Activated T-cell treated with anti-CD3 and anti-CD28 coated beads, Interleukin-2, amount 50 U/mL, for 72 hours (primary cell): ENCODE measurements around the gene MIA3. TPM values are rescaled to one million over a fixed set of nuclear protein-coding genes. Genes with fewer than 3 reads are reported as not detected.
"Not testable (repeated sequence)": the region's sequence is repeated elsewhere in the genome, so short reads cannot be mapped to it uniquely, and the experiment has no call there.

Experiments
- ATAC-seq, 2 donors: fragments of 150-1000 bp; cut with Tn5 transposase; replicated peaks in 1 of 2; 2 replicates each; pipeline ENCODE4 v1.10.0; 2021; ENCODE audit warnings: moderate library complexity in 2 of 2, mild to moderate bottlenecking in 1 of 2
- DNase-seq, 2 donors: peaks; one replicate each; pipeline ENCODE4 v3.0.0; 2021 to 2022; ENCODE audit warnings: mixed read lengths in 1 of 2
- H3K27ac Mint-ChIP-seq: one replicate; pipeline ENCODE4 v1.8.0; 2022; ENCODE audit warnings: mild to moderate bottlenecking, moderate library complexity, mixed read lengths
- H3K27me3 Mint-ChIP-seq: one replicate; pipeline ENCODE4 v1.8.0; 2022; ENCODE audit warnings: low read depth, mixed read lengths
- H3K36me3 Mint-ChIP-seq, 2 donors: one replicate each; pipeline ENCODE4 v1.8.0; 2022; ENCODE audit warnings: mixed read lengths in 2 of 2, mild to moderate bottlenecking in 1 of 2; ENCODE audit not compliant: insufficient read depth in 2 of 2
- H3K4me1 Mint-ChIP-seq: one replicate; pipeline ENCODE4 v1.8.0; 2022; ENCODE audit warnings: low read depth, mixed read lengths
- H3K4me3 Mint-ChIP-seq, 2 donors: one replicate each; pipeline ENCODE4 v1.8.0; 2022; ENCODE audit warnings: mild to moderate bottlenecking in 2 of 2, mixed read lengths in 2 of 2, moderate library complexity in 2 of 2
- H3K9me3 Mint-ChIP-seq, 2 donors: one replicate each; pipeline ENCODE4 v1.8.0; 2022; ENCODE audit warnings: mixed read lengths in 2 of 2
- total RNA-seq, 2 donors: library from RNA; stranded (reverse); gene quantifications; one replicate each; pipeline ENCODE4 v1.2.3, GENCODE V29; 2022

MIA3 gene
- total RNA-seq, 2 donors from 2014 or later = 52.2 to 61.5 TPM

GRCh38 chr1:222601257-222601656 lies 16.6 kb upstream of the MIA3 start:
- Mint-ChIP-seq H3K36me3 (no peaks in the 10 kb centered on the region), H3K27me3 (no peaks in the 10 kb centered on the region), H3K4me3 (no peak overlapping the region), H3K9me3 (no peaks in the 10 kb centered on the region), H3K27ac (no peak overlapping the region), H3K4me1 (no peaks in the 10 kb centered on the region)
- DNase-seq (no peak), ATAC-seq (no peak)

GRCh38 chr1:222606757-222607156 lies 11.1 kb upstream of the MIA3 start:
- H3K27me3 Mint-ChIP-seq = peaks cover 3% of the 10 kb centered on the region
- peaks cover 0 to 5% of the 10 kb centered on the region in 2 donors for H3K9me3 Mint-ChIP-seq
- no peak overlapping the region for H3K27ac Mint-ChIP-seq
- H3K4me3 Mint-ChIP-seq = no peak overlapping the region
- no peaks in the 10 kb centered on the region for H3K36me3 Mint-ChIP-seq
- DNase-seq (no peak), ATAC-seq (no peak)
- no peaks in the 10 kb centered on the region for H3K4me1 Mint-ChIP-seq

- not testable (repeated sequence) for H3K36me3 Mint-ChIP-seq, H3K9me3 Mint-ChIP-seq, ATAC-seq, H3K27ac Mint-ChIP-seq, DNase-seq, H3K4me3 Mint-ChIP-seq, H3K4me1 Mint-ChIP-seq
- peaks cover 23% of the 10 kb centered on the region for H3K27me3 Mint-ChIP-seq
Observed at GRCh38 chr1:222609111-222609510, 8.8 kb upstream of the MIA3 start.

GRCh38 chr1:222610728-222611127 lies 7.2 kb upstream of the MIA3 start:
- H3K4me3 Mint-ChIP-seq = no peak overlapping the region

GRCh38 chr1:222613627-222614026 lies 4.3 kb upstream of the MIA3 start:
- Mint-ChIP-seq H3K4me3 (no peak overlapping the region), H3K27ac (no peak overlapping the region), H3K36me3 (no peaks in the 10 kb centered on the region), H3K4me1 (no peaks in the 10 kb centered on the region), H3K27me3 (peaks cover 32% of the 10 kb centered on the region), H3K9me3 (peaks cover 0 to 5% of the 10 kb centered on the region in 2 donors)
- no peak for DNase-seq
- no peak for ATAC-seq

More at GRCh38 chr1:222610728-222611127, 7.2 kb upstream of the MIA3 start:
- Mint-ChIP-seq H3K36me3 (no peaks in the 10 kb centered on the region), H3K9me3 (peaks cover 0 to 5% of the 10 kb centered on the region in 2 donors), H3K27me3 (peaks cover 32% of the 10 kb centered on the region), H3K27ac (no peak overlapping the region), H3K4me1 (no peaks in the 10 kb centered on the region)
- DNase-seq (no peak), ATAC-seq (no peak)

GRCh38 chr1:222616525-222616924 lies 1.4 kb upstream of the MIA3 start:
- DNase-seq = no peak
- no peak for ATAC-seq
- peaks cover 28% of the 10 kb centered on the region for H3K4me1 Mint-ChIP-seq
- H3K36me3 Mint-ChIP-seq = no peaks in the 10 kb centered on the region
- peaks cover 31% of the 10 kb centered on the region for H3K27me3 Mint-ChIP-seq
- no peak overlapping the region for H3K27ac Mint-ChIP-seq
- no peaks in the 10 kb centered on the region for H3K9me3 Mint-ChIP-seq
- H3K4me3 Mint-ChIP-seq = peak overlapping the region in 1 of 2 donors; percentile 85

- peaks cover 28% of the 10 kb centered on the region for H3K4me1 Mint-ChIP-seq
- ATAC-seq (peak; percentile 92 to 94), DNase-seq (peak; percentile 88 to 93)
- H3K36me3 Mint-ChIP-seq = peaks cover 0 to 3% of the 10 kb centered on the region in 2 donors
- H3K9me3 Mint-ChIP-seq = no peaks in the 10 kb centered on the region
- H3K4me3 Mint-ChIP-seq = peak overlapping the region; percentile 85 to 88
- peaks cover 22% of the 10 kb centered on the region for H3K27me3 Mint-ChIP-seq
- peak overlapping the region; percentile 93 for H3K27ac Mint-ChIP-seq
Observed at GRCh38 chr1:222617367-222617951, 438 bp upstream of the MIA3 start.

GRCh38 chr1:222618880-222619596 lies 1.1 kb downstream of the MIA3 start:
- Mint-ChIP-seq H3K27ac (peak overlapping the region; percentile 91), H3K9me3 (no peaks in the 10 kb centered on the region), H3K4me3 (peak overlapping the region; percentile 87 to 90), H3K4me1 (peaks cover 28% of the 10 kb centered on the region), H3K27me3 (peaks cover 8% of the 10 kb centered on the region), H3K36me3 (peaks cover 2 to 3% of the 10 kb centered on the region in 2 donors)
- DNase-seq (peak; percentile 9 to 24), ATAC-seq (no peak)

- Mint-ChIP-seq H3K27ac (peak overlapping the region; percentile 51), H3K4me1 (peaks cover 28% of the 10 kb centered on the region), H3K9me3 (no peaks in the 10 kb centered on the region), H3K27me3 (peaks cover 1% of the 10 kb centered on the region), H3K36me3 (peaks cover 2 to 3% of the 10 kb centered on the region in 2 donors), H3K4me3 (peak overlapping the region in 1 of 2 donors; percentile 42)
- no peak for DNase-seq
- no peak for ATAC-seq
Observed at GRCh38 chr1:222620566-222620965, 2.7 kb downstream of the MIA3 start.

- Mint-ChIP-seq H3K9me3 (no peaks in the 10 kb centered on the region), H3K36me3 (peaks cover 2 to 11% of the 10 kb centered on the region in 2 donors), H3K27ac (no peak overlapping the region), H3K4me1 (peaks cover 28% of the 10 kb centered on the region), H3K4me3 (no peak overlapping the region), H3K27me3 (no peaks in the 10 kb centered on the region)
- DNase-seq (no peak), ATAC-seq (no peak)
Observed at GRCh38 chr1:222622765-222623164, 4.9 kb downstream of the MIA3 start.

- Mint-ChIP-seq H3K9me3 (no peaks in the 10 kb centered on the region), H3K4me3 (no peak overlapping the region), H3K27ac (no peak overlapping the region), H3K4me1 (peaks cover 28% of the 10 kb centered on the region), H3K36me3 (peaks cover 4 to 14% of the 10 kb centered on the region in 2 donors), H3K27me3 (no peaks in the 10 kb centered on the region)
- ATAC-seq (no peak), DNase-seq (no peak)
Observed at GRCh38 chr1:222623458-222623857, 5.6 kb downstream of the MIA3 start.

GRCh38 chr1:222624214-222624613 lies 6.3 kb downstream of the MIA3 start:
- Mint-ChIP-seq H3K27ac (no peak overlapping the region), H3K36me3 (peaks cover 4 to 18% of the 10 kb centered on the region in 2 donors), H3K4me1 (peaks cover 22% of the 10 kb centered on the region), H3K9me3 (no peaks in the 10 kb centered on the region), H3K27me3 (no peaks in the 10 kb centered on the region), H3K4me3 (no peak overlapping the region)
- ATAC-seq (no peak), DNase-seq (no peak)

- no peaks in the 10 kb centered on the region for H3K4me1 Mint-ChIP-seq
- no peak overlapping the region for H3K27ac Mint-ChIP-seq
- no peak overlapping the region for H3K4me3 Mint-ChIP-seq
- peaks cover 4 to 19% of the 10 kb centered on the region in 2 donors for H3K36me3 Mint-ChIP-seq
- ATAC-seq (no peak), DNase-seq (no peak)
- H3K9me3 Mint-ChIP-seq = no peaks in the 10 kb centered on the region
- no peaks in the 10 kb centered on the region for H3K27me3 Mint-ChIP-seq
Observed at GRCh38 chr1:222627232-222627631, 9.3 kb downstream of the MIA3 start.
